ENCODE results near the gene ERCC1. TPM values are rescaled to one million over a fixed set of nuclear protein-coding genes. Genes with fewer than 3 reads are reported as not detected.

ERCC1 gene
- polyA plus RNA-seq, 1 donor from 2014 or later: 69.2 TPM

DNA sequence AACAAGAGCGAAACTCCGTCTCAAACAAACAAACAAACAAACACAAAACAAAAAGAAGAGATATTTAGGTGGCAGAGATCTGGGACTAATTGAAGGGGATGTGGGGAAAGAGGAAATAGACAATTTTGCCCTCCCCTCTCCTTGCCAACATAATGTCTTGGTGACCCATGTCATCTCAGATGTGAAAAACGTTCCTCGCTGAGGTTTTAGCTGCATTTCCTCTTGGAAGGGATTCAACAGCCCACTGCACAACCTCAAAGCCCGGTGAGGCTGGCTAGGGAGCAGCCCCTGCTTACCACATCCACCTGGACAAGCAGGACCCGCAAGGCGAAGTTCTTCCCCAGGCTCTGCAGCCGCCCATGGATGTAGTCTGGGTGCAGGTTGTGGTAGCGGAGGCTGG, 4.9 kb downstream of the ERCC1 start:
- Histone ChIP-seq H3K27me3 (ENCODE audit: insufficient read depth, low read depth, low read length) (no peaks in the 10 kb centered on the region), H2AFZ (ENCODE audit: low read depth, low read length) (no peak overlapping the region), H3K27ac (ENCODE audit: low read length) (no peak overlapping the region), H3K36me3 (ENCODE audit: insufficient read depth, low read length) (no peaks in the 10 kb centered on the region), H3K4me2 (ENCODE audit: low read length) (no peak overlapping the region), H3K9me3 (ENCODE audit: low read length) (no peaks in the 10 kb centered on the region), H3K79me2 (replicated peaks; ENCODE audit: insufficient read depth, low read length) (peaks cover 4% of the 10 kb centered on the region), H3K9ac (ENCODE audit: low read length) (no peak overlapping the region), H3K4me3 (ENCODE audit: low read length) (no peak overlapping the region), H3F3A (ENCODE audit: insufficient read depth, low read length, poor library complexity, severe bottlenecking) (no peaks in the 10 kb centered on the region), H4K20me1 (ENCODE audit: insufficient read depth) (no peaks in the 10 kb centered on the region), H3K9me2 (ENCODE audit: insufficient read depth, low read length) (no peaks in the 10 kb centered on the region)
- no peak for TF ChIP-seq POLR2AphosphoS5 (IDR thresholded peaks at IDR 0.05)
- TF ChIP-seq EP300 (conservative IDR thresholded peaks at IDR 0.05; ENCODE audit: poor library complexity, severe bottlenecking): no peak
- TF ChIP-seq MXI1 (conservative IDR thresholded peaks at IDR 0.05; ENCODE audit: poor library complexity, severe bottlenecking): no peak
- no peak for TF ChIP-seq SMC3 (conservative IDR thresholded peaks at IDR 0.05; ENCODE audit: poor library complexity)
- TF ChIP-seq, protein P1, sequence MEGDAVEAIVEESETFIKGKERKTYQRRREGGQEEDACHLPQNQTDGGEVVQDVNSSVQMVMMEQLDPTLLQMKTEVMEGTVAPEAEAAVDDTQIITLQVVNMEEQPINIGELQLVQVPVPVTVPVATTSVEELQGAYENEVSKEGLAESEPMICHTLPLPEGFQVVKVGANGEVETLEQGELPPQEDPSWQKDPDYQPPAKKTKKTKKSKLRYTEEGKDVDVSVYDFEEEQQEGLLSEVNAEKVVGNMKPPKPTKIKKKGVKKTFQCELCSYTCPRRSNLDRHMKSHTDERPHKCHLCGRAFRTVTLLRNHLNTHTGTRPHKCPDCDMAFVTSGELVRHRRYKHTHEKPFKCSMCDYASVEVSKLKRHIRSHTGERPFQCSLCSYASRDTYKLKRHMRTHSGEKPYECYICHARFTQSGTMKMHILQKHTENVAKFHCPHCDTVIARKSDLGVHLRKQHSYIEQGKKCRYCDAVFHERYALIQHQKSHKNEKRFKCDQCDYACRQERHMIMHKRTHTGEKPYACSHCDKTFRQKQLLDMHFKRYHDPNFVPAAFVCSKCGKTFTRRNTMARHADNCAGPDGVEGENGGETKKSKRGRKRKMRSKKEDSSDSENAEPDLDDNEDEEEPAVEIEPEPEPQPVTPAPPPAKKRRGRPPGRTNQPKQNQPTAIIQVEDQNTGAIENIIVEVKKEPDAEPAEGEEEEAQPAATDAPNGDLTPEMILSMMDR (IDR thresholded peaks at IDR 0.05; ENCODE audit: poor library complexity, severe bottlenecking): no peak
- TF ChIP-seq RAD21 (conservative IDR thresholded peaks at IDR 0.05): no peak
- TF ChIP-seq, protein P2, sequence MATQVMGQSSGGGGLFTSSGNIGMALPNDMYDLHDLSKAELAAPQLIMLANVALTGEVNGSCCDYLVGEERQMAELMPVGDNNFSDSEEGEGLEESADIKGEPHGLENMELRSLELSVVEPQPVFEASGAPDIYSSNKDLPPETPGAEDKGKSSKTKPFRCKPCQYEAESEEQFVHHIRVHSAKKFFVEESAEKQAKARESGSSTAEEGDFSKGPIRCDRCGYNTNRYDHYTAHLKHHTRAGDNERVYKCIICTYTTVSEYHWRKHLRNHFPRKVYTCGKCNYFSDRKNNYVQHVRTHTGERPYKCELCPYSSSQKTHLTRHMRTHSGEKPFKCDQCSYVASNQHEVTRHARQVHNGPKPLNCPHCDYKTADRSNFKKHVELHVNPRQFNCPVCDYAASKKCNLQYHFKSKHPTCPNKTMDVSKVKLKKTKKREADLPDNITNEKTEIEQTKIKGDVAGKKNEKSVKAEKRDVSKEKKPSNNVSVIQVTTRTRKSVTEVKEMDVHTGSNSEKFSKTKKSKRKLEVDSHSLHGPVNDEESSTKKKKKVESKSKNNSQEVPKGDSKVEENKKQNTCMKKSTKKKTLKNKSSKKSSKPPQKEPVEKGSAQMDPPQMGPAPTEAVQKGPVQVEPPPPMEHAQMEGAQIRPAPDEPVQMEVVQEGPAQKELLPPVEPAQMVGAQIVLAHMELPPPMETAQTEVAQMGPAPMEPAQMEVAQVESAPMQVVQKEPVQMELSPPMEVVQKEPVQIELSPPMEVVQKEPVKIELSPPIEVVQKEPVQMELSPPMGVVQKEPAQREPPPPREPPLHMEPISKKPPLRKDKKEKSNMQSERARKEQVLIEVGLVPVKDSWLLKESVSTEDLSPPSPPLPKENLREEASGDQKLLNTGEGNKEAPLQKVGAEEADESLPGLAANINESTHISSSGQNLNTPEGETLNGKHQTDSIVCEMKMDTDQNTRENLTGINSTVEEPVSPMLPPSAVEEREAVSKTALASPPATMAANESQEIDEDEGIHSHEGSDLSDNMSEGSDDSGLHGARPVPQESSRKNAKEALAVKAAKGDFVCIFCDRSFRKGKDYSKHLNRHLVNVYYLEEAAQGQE (IDR thresholded peaks at IDR 0.05; ENCODE audit: borderline replicate concordance): no peak
- no peak for TF ChIP-seq TAF1 (IDR thresholded peaks at IDR 0.05; ENCODE audit: low read depth)
- TF ChIP-seq EZH2 (IDR thresholded peaks at IDR 0.05; ENCODE audit: borderline replicate concordance, insufficient read depth, low read length, poor library complexity, severe bottlenecking): no peak

DNA sequence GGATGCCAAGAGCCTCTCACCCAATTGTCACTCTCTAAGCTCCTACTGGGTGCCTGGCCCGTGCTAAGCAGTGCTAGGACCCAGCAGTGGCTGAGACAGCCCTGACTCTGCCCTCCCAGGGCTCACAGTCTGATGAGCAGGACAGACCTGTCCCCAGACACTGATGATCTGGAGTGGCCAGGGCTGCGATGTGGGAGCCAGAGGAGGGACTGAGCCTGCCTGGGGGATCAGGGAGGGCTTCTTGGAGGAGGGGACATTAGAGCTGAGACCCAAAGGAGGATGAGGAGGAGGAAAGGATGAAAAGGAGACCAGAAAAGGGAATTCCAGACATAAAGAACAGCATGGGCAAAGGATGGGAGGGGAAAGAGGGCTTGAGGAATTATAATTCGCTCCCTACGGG, 6.6 kb downstream of the ERCC1 start:
- H3F3A ChIP-seq (ENCODE audit: insufficient read depth, low read length, poor library complexity, severe bottlenecking): no peaks in the 10 kb centered on the region
- no peak overlapping the region for H3K27ac ChIP-seq (ENCODE audit: low read length)
- no peak for TF ChIP-seq MXI1 (conservative IDR thresholded peaks at IDR 0.05; ENCODE audit: poor library complexity, severe bottlenecking)
- TF ChIP-seq, protein P2 (IDR thresholded peaks at IDR 0.05; ENCODE audit: borderline replicate concordance): no peak
- no peak for TF ChIP-seq TAF1 (IDR thresholded peaks at IDR 0.05; ENCODE audit: low read depth)
- no peak for TF ChIP-seq POLR2AphosphoS5 (IDR thresholded peaks at IDR 0.05)
- TF ChIP-seq RAD21 (conservative IDR thresholded peaks at IDR 0.05): no peak
- TF ChIP-seq SMC3 (conservative IDR thresholded peaks at IDR 0.05; ENCODE audit: poor library complexity): no peak
- no peak for TF ChIP-seq EP300 (conservative IDR thresholded peaks at IDR 0.05; ENCODE audit: poor library complexity, severe bottlenecking)
- TF ChIP-seq, protein P1 (IDR thresholded peaks at IDR 0.05; ENCODE audit: poor library complexity, severe bottlenecking): no peak
- no peak for TF ChIP-seq EZH2 (IDR thresholded peaks at IDR 0.05; ENCODE audit: borderline replicate concordance, insufficient read depth, low read length, poor library complexity, severe bottlenecking)
- H3K79me2 ChIP-seq (replicated peaks; ENCODE audit: insufficient read depth, low read length): no peaks in the 10 kb centered on the region
- no peaks in the 10 kb centered on the region for H4K20me1 ChIP-seq (ENCODE audit: insufficient read depth)
- no peak overlapping the region for H3K4me2 ChIP-seq (ENCODE audit: low read length)
- H3K36me3 ChIP-seq (ENCODE audit: insufficient read depth, low read length): no peaks in the 10 kb centered on the region
- H3K9me2 ChIP-seq (ENCODE audit: insufficient read depth, low read length): no peaks in the 10 kb centered on the region
- no peaks in the 10 kb centered on the region for H3K9me3 ChIP-seq (ENCODE audit: low read length)
- H3K27me3 ChIP-seq (ENCODE audit: insufficient read depth, low read depth, low read length): no peaks in the 10 kb centered on the region
- no peak overlapping the region for H3K9ac ChIP-seq (ENCODE audit: low read length)
- H2AFZ ChIP-seq (ENCODE audit: low read depth, low read length): no peak overlapping the region
- H3K4me3 ChIP-seq (ENCODE audit: low read length): no peak overlapping the region

All from neural cell (in vitro differentiated cells).